HG03175 (cell line): ENCODE results near the gene PCNX2.

Experiments used
- ATAC-seq: cut with Tn5 transposase; IDR thresholded peaks from one replicate; pipeline ENCODE4 v1.9.1; 2021; ENCODE audit warnings: mild to moderate bottlenecking, moderate library complexity; ENCODE audit not compliant: unreplicated experiment

The PCNX2 gene

DNA sequence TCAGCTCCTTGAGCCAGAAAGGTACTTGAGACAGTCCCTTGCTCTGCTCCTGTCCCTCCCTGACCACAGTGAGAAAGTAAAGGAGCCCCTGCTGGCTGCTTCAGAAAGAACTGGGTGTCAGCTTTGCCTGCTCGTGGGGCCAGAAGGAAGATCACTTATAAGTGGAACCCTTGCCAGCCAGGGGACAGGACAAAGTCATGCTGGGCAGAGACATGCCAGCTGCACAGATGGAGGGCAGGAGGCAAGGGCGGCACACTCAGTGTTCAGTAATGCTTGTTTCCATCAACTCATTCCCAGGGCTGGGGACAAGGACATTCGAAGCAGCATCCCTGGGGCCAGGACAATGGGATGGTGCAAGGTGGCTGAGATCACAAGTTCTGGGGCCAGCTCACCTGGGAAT is 303.3 kb downstream of the PCNX2 start:
- no peak for ATAC-seq

DNA sequence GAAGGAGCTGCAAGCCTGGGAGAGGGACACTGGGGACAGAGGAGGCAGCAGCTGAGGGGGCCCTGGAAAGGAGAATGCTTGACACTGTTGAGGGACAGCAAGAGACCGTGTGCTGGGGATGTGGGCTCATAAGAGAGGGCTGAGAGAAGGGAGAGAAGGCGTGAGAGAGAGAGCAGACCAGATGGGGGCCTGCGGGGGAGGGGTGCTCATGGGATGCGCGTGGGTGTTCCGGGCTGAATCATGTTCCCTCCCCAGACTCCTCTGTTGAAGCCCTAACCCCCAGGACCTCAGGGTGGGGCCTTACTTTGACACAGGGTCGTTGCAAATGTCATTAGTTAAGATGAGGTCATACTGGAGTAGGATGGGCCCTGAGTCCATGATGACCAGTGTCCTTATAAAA is 304.3 kb downstream of the PCNX2 start:
- ATAC-seq = no peak

DNA sequence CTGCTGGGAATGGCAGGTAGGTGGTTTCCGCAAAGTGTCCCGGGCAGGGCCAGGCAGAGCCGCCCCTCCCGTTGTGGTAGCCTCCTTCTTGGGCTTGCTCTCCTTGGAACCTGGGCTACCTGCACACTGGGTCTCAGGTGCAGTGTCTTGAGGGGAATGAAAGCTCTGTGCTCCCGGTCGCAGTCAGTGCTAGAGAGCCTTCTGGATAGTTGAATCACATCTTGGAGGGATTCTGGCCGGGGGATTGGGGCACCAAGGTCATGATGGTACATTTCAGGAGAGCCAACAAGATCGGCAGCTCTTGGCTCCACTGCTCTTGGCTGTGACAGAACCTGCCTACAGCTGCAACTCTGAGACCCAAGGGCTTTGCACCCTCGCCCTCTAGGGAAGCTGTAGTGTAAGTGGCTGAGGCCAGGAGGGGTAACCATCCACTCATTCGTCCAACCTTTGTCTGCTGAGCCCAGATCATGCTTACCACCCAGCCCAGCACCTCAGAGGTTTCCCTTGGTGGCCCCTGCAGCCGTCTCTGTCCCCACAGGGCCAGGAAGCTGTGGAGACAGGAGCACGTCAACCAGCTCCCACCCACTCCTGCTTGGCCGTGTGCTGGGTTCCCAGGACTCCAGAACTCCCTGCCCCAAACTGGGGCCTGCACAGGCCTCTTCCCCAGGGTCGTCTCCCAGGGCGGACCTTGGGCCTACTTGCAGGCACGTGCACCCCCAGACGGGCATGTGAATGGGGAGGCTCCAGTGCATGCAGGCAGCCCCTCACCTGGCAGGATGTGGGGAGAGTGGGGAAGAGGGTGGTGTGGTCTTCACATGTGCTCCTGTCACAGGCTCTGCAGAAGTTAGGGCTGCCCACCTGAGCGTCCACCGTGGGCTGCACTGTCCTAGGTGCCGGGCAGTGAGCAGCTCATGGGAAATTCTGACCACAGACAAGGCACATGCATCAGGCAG is 305.1 kb downstream of the PCNX2 start:
- no peak for ATAC-seq

DNA sequence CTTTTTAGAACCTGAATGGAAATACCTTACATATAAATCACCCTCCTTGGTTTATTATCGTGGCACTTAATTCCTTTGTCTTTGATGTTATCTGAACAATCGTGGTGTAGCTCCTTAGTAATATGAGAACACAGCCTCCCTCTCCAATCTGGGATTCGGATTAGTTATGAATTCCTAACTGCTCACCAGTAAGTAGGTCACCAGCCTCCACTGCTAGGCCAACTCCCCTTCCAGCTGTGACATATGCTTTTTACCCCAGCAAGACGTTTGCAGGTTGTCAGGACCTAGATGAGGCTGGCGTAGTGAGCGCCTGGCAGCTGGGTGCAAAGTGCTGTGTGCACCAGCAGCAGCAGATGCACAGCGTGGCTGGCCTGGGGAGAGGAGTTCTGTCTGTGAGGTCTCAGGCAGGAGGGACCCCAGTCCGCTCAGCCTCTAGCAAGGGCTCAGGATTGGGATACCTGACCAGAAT is 306.9 kb downstream of the PCNX2 start:
- no peak for ATAC-seq

DNA sequence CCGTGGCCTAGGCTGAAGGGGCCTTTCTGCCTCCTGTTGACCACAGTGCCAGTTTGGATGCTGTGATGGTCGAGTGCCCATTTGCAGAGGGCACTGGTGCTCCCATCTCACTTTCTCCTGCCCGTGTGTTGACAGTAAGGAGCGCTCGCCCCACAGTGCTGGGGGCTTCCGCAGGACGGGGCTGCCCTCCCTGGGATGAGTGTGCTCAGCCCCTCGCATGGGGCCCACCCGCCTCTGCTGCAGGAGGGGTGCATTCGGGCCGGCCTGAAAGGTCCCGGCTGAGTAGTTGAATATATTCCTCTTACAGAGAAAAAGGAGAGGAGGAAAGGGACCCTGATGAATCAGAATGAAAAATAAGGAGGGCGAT is 307.8 kb downstream of the PCNX2 start:
- no peak for ATAC-seq

DNA sequence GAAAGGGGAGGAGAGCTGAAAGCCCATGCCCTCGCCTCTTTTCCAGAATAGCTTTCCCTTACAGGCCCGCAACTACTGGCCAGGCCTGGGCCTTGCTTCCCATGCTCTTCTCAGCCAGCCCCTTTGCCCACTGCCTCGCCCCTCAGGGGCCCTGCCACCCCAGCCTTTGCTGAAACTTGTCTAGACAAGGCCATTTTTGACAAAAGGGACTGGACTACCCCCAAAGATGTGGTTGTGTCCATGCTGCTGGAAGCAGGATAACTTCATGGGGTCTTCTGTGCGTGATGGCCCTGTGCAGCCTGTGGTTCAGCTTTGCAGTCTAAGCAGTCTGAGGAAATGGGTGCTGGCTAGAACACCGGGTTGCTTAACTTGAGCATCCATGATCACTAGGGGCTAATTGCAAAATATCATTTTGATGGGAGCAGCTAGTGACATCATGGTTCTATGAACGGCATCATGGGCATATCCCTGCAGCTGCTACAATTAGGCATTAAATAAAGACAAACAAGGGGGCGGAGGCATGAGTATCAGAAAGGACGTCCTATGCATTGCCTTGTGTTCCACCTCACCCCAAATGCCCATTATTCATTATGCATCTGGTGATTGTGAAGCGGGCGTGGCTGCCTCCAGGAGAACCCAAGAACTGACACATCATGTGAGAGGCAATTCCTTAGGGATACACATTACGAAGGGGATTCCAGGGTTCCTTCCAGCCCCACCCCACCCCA is 308.3 kb downstream of the PCNX2 start:
- ATAC-seq = no peak

DNA sequence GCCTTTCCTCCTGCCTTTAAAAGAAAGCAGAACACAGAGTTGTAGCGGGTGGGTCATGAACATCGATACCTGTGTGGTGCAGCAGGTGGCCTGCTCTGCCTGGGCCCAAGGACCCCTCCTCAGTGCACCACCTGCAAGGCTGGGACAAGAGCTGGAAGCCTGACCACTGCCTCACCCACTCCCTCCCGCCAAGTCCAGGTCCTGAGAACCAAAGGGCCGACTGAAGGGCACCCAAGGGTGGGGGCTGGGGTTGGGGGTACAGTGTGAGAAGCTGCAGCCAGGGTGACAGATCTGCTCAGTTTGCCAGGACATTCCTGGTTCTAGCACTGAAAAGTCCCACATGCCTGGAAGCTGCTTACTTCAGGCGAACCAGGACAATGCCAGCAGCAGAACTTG is 309.0 kb downstream of the PCNX2 start:
- ATAC-seq = no peak

DNA sequence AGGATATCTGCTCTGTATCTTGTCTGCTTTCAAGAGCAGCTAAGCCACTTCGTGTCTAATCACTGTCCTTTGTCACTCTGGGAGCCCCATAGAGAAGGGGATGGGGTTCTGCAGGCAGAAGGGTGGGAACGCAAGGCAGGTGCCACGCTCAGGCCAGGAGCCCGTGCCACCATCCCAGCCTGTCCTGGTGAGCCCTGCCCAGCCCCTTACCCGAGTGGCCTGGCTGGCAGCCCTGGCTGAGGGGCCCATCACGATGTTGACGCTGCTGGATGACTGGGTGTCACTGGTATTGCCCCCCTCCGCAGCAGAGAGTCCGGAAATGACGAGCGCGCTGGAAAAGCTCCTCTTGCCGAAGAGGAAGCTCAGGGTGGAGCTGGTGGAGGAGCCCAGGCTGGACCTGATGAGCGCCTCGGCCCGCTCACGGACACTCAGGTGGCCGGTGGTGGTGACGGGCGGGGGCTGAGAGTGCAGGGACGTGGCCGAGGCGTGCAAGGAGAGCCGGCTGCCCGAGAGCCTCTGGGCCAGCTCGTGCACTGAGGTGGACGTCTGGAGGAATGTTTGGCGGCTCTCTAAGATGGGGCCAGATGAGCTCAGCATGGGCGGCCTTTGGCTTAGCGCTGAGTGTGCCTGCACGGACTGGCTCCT is 309.5 kb downstream of the PCNX2 start:
- ATAC-seq = no peak

DNA sequence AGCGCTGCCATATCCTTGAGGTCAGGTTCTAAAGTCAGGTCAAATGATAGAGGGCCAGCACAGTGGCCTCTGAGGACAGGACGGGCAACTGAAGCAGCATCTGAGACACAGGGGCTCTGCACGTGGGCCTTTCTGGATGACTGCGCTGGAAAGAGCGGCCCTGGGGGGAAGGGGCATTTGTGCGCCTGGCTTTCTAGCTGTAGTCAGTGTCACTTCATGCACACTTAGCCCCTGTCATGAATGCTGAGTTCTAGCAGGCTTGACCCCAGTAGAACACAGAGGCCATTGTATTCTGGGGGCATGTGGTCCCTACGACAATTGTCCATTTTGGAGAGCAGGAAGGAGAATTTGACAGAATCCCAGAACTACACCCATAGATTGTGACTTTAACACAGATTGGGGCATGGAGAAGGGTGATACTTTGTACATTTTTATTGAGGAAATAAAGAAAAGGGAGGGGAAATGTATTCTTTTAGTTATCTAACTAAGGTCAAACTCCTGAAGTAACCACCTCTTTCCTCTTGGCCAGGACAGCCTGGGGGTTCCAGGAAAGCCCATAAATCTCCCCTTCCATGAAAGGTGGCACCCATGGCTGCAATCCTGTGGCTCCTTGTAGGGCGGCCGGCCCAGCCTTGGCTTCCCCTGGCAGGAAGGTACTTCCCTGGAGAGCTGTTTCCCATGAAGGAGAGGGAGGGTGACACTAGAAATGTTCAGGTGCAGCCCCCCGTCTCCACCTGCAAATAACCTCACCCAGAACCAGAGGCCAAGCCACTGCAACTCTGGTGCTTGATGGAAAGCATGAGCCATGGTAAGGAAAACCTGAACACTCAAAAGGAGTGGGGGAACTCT is 310.7 kb downstream of the PCNX2 start:
- ATAC-seq = no peak

DNA sequence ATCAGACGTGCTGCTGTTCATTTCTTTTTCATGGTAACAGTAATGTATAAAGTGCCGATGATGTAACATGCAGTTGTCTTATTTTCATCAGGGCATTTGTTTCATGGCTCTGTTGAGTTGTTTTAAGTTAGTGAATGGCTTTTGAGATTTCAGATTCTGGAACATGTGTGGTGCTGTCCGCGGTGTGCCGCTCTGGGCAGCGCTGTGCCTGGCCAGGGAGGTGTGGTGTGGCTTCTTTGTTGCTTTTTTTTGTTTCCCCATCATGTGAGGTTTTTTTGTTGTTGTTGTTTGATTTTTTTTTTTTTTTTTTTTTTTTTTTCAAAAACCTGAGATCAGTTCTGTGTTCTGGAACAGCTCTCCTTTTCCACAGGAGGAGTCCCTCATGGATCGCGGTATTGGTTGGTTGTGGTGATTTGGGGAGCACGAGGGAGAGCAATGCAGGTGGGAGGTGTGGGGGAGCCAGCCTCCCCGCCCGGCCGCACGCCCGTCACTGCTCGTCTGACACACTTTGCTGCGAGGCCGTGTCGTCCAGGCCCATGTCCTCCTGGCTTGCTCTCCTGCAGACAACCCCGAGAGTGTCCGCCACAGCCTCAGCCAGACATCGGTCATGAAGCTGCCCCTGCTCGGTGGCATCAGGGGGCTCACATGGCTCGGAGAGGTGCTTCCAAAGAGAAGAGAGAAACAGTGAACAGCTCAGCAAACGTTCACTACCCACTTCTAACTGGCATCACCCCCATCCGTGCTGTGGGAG is 311.5 kb downstream of the PCNX2 start:
- no peak for ATAC-seq

DNA sequence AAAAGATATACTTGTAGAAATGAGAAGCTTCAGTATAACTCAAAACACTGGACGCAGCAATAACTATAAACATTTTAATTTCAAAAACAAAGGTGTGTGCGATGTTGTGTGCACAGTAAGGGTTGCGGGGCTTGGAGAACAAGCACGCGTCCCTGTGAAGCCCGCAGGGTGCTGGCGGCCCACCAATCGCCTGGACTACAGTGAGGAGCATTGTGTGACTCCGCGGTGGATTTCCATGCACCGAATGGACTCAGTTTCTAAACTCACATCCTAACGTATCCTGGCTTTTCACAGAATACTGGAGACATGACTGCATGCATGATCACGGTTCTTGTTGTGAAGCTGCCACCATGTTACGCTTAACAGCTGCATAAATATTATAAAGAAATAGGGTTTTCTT is 312.1 kb downstream of the PCNX2 start:
- ATAC-seq = no peak

DNA sequence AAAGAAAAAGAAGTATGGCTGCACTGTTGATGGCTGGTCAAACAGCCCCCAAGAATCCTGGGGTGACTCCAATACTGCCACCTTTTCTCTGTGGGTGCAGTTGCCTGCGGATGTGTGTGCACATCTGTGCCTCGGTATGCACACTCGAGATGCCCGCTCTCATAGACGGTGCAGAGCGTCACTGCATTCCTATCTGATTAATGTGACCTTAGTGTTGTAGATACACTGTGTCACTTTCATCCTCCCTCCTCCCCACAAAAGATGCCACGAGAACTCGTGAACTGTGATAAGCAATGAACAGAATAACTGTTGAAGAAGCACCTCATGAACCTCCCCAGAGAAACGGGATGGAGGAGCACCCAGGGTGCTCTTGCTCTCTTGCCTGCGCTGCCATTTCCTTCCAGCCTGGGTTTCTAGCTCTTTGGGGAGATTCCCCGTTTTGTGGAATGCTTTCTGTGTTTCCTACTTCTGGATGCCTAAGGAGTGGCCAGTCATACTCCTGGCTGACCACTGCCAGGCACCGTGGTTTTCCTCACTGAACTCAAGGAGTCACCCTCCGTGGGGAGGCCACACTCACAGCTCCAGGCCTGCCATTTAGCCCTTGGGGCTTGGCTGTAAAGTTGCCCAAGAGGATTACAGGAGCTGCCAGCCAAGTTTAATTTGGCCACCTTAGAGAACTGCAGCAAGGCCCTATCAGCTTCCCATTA is 313.1 kb downstream of the PCNX2 start:
- no peak for ATAC-seq

DNA sequence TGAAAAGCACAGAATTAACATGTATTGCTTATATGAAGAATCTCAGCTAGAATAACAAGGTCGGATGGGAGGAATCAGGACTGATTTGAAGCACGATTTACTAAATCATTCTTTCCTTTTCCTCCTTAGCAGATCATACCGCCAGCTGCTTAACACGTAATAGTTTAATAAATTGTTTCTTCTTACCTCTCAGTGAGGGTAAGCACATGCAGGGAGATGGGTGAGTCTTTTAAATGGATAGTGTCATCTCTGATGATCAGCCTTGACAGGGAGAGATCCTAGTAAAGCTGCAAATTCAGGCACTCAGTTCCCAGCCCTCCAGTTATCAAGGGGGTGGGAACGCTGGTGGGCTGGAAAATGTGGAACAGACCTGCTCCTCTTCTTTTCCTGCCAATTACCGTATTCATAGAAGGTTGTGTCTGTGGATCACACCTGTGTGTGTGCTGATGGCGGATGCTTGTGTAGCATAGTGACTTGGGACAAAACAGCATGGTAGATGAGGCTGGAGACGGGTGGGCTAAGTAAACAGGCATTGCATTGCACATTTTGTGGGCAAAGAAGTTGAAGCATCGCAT is 314.5 kb downstream of the PCNX2 start:
- no peak for ATAC-seq

DNA sequence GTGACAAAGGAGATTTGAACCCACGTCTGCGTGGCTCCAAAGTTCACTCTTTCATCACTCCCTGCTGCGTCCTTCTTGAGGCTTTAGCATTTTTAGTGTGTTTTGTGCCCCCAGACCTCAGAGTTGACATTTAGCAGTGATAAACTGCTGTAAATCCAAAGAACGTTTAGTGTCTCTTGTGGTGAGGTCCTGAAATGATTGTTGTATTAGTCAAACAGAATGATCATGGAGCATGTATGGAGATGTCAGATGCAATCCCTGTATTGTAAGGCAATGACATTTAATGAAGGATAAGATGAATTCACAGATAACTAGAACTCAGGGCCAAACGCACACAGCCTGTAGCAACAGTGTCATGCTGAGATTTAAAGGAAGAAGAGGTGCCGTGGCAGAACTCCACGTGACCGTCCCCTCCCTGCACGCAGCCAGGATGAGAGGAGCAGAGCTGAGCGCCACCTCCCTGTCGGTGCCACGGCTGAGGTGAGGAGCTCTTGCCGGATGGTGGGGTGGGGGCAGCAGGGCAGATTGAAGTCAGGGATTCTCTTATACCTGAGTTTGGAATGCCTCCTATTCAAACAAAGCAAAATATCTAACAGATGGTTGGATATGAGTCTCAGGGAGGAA is 315.1 kb downstream of the PCNX2 start:
- ATAC-seq = no peak

DNA sequence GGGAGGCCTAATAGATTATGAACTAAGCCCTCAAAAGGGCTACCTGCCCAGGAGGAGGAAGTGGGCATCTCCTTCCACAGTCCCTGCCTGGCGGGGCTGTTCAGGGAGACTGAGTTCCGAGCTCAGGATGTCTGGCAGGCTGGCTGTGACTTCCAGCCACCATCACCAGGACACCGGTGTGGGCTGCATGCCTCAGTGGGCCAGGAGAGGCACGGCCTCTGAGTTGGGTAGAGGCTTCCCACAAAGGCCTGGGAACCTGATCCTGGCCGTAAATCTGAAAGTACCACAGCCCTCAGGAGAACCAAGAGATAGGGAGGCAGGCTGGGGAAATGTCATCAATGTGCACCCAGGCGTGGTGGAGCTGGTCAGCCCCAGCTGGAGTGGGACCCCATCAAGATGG is 316.0 kb downstream of the PCNX2 start:
- ATAC-seq = no peak

DNA sequence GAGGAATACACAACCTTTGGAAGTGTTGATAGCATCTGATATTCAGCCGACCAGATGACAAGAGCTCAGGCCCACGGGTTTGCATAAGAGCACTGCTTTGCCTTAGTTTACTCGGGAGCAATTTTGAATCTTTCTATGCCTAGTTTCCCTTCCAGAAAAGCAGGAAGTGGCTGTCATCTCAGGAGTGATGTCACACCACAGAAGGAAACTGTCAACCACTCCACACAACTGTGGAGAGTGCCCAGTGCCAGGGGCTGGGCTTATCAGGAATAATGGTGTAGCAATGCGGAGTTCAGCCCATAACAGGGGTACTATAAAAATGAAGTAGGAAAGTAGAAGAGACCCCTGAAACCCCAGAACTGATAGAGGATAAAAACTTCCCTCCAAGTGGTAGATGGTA is 316.7 kb downstream of the PCNX2 start:
- no peak for ATAC-seq

DNA sequence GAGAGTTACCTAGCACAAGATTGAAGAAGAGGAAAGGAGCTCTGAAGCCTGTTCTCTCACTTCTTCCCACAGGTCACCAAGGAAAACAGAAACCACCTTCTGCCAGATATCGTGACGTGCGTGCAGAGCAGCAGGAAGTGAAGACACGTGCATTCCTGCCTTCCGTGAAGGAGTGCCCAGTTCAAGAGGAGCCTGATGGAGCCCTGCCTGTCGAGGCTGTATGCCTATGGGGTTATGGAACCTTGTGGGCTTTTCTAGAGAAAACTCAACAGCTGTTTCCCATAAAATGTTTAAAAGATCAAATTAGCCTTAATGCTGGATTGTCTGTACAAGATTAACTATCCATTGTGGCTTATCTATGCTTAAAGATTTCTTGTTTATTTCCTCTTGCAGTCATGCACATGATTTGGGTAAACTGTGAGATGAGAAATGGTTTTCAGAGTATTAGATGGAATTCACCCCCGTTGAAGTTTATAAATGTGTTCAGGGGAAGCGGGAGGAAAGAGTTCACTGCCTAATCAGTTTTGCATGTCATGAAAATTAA is 317.4 kb downstream of the PCNX2 start:
- no peak for ATAC-seq

DNA sequence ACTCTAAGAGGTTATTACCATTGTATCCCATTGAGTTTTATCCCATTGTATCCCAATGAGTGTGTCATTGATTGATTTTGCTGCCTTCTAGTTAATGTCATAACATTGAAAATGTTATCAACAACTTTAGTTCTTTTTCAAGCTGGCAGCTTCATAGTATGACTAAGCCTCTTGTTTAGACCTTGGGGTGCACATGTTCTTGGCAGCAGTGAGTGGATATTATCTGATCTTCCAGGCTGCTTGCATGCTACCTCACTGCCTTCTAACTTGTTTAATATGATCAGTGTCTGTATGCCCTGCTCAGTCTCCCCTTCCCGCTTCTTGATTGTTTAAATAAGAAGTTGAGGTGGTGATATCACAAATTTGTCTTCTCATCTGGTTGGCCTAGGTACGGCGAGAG is 320.6 kb downstream of the PCNX2 start:
- ATAC-seq = no peak
